SK-N-MC (cell line): Measurements from ENCODE around the gene TKTL1.

ENCODE experiments used
- EZH2 ChIP-seq: fragments of 200-600 bp; sonication (generic); IDR thresholded peaks from one replicate; pipeline ENCODE4 v1.6.1; 2017; ENCODE audit warnings: antibody characterized with exemption
- FOXP2 ChIP-seq: optimal IDR thresholded peaks from 2 replicates; pipeline ENCODE3; 2011; ENCODE audit warnings: mild to moderate bottlenecking, moderate library complexity; ENCODE audit not compliant: insufficient read depth; ENCODE audit errors: extremely low read length, control extremely low read depth
- POLR2AphosphoS5 ChIP-seq: IDR thresholded peaks from 2 replicates; pipeline ENCODE4 v1.6.1; 2012; ENCODE audit warnings: mild to moderate bottlenecking, low read depth, low read length, borderline replicate concordance

GRCh38 chrX:154321152-154321551, 25.6 kb downstream of the TKTL1 start:
- TF ChIP-seq POLR2AphosphoS5 (no peak), FOXP2 (no peak), EZH2 (no peak)
